HL-60 (cell line): ENCODE data around the gene VAT1L.
A peak's percentile ranks its signal among the peaks of the same experiment; 100 is the strongest.

Source experiments
- DNase-seq, 2 experiments: peaks; one replicate each; pipeline ENCODE4 v3.0.0-alpha.2; 2010 to 2020; ENCODE audit warnings: low read depth in 1 of 2, low spot score in 1 of 2
- H3K27ac ChIP-seq: fragments of 250-450 bp; sonication (Bioruptor Pico); replicated peaks from 2 replicates; pipeline ENCODE4 v1.5.1; 2020; ENCODE audit warnings: mild to moderate bottlenecking, moderate library complexity
- H3K27me3 ChIP-seq: fragments of 250-450 bp; sonication (Bioruptor Pico); 2 replicates; pipeline ENCODE4 v1.5.1; 2021; ENCODE audit warnings: mild to moderate bottlenecking, moderate library complexity; ENCODE audit not compliant: insufficient read depth, poor library complexity, severe bottlenecking
- H3K4me3 ChIP-seq: replicated peaks from 2 replicates; pipeline ENCODE4 v1.5.1; 2011; ENCODE audit warnings: mild to moderate bottlenecking, control low read depth, low read length; ENCODE audit not compliant: insufficient read depth
- GABPA ChIP-seq: IDR thresholded peaks from 2 replicates; pipeline ENCODE4 v1.6.1; 2012; ENCODE audit warnings: low read depth
- POLR2AphosphoS5 ChIP-seq: IDR thresholded peaks from 2 replicates; pipeline ENCODE4 v1.6.1; 2012; ENCODE audit warnings: low read depth
- SPI1 ChIP-seq: IDR thresholded peaks from 2 replicates; pipeline ENCODE4 v1.6.1; 2012; ENCODE audit warnings: low read depth, mild to moderate bottlenecking, borderline replicate concordance
- TF ChIP-seq, protein P1 (sequence below): IDR thresholded peaks from 2 replicates; pipeline ENCODE4 v1.6.1; 2012; ENCODE audit warnings: low read depth; ENCODE audit not compliant: insufficient replicate concordance
- TF ChIP-seq, protein P2 (sequence below): IDR thresholded peaks from one replicate; pipeline ENCODE4 v1.5.1; 2011; ENCODE audit warnings: low read length, control low read depth, inconsistent platforms; ENCODE audit not compliant: insufficient read depth

VAT1L gene

DNA sequence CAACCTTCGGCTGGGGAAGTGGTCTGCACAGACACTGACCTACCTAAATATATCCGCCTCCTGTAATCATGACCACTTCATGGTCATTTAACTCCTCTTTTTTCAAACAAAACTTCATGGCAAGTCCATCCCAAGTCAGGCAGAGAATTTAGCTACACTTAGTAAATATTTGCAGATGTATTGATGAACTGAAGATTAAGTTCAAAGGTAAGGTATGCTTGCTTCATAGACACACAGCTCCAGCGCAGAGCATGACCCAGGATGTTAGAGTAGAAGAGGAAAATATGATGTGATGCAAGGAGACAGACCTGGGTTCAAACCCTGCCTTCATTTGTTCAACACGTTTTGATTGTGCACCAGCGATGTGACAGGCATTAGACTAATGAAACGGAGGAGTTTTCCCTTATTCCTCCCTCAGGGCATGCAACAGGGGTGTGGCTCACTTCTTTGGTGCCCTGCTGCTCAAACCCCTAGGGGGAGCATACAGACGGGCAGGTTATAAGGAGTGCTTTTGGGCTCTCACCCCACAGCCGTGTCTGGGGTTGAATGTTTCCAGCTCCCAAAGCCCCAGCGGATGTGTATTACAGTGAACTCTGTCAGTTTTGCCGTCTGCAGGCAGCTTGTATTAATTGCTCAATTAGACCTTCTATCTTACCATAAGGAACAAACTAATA, 210.1 kb downstream of the VAT1L start:
- DNase-seq, result no peak
- H3K27me3 ChIP-seq, result no peaks in the 10 kb centered on the region
- H3K27ac ChIP-seq, result no peak overlapping the region
- H3K4me3 ChIP-seq, result no peak overlapping the region
- TF ChIP-seq SPI1 (no peak), POLR2AphosphoS5 (no peak), GABPA (no peak)
- TF ChIP-seq, protein P1, sequence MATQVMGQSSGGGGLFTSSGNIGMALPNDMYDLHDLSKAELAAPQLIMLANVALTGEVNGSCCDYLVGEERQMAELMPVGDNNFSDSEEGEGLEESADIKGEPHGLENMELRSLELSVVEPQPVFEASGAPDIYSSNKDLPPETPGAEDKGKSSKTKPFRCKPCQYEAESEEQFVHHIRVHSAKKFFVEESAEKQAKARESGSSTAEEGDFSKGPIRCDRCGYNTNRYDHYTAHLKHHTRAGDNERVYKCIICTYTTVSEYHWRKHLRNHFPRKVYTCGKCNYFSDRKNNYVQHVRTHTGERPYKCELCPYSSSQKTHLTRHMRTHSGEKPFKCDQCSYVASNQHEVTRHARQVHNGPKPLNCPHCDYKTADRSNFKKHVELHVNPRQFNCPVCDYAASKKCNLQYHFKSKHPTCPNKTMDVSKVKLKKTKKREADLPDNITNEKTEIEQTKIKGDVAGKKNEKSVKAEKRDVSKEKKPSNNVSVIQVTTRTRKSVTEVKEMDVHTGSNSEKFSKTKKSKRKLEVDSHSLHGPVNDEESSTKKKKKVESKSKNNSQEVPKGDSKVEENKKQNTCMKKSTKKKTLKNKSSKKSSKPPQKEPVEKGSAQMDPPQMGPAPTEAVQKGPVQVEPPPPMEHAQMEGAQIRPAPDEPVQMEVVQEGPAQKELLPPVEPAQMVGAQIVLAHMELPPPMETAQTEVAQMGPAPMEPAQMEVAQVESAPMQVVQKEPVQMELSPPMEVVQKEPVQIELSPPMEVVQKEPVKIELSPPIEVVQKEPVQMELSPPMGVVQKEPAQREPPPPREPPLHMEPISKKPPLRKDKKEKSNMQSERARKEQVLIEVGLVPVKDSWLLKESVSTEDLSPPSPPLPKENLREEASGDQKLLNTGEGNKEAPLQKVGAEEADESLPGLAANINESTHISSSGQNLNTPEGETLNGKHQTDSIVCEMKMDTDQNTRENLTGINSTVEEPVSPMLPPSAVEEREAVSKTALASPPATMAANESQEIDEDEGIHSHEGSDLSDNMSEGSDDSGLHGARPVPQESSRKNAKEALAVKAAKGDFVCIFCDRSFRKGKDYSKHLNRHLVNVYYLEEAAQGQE, result no peak
- TF ChIP-seq, protein P2, sequence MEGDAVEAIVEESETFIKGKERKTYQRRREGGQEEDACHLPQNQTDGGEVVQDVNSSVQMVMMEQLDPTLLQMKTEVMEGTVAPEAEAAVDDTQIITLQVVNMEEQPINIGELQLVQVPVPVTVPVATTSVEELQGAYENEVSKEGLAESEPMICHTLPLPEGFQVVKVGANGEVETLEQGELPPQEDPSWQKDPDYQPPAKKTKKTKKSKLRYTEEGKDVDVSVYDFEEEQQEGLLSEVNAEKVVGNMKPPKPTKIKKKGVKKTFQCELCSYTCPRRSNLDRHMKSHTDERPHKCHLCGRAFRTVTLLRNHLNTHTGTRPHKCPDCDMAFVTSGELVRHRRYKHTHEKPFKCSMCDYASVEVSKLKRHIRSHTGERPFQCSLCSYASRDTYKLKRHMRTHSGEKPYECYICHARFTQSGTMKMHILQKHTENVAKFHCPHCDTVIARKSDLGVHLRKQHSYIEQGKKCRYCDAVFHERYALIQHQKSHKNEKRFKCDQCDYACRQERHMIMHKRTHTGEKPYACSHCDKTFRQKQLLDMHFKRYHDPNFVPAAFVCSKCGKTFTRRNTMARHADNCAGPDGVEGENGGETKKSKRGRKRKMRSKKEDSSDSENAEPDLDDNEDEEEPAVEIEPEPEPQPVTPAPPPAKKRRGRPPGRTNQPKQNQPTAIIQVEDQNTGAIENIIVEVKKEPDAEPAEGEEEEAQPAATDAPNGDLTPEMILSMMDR, result no peak

DNA sequence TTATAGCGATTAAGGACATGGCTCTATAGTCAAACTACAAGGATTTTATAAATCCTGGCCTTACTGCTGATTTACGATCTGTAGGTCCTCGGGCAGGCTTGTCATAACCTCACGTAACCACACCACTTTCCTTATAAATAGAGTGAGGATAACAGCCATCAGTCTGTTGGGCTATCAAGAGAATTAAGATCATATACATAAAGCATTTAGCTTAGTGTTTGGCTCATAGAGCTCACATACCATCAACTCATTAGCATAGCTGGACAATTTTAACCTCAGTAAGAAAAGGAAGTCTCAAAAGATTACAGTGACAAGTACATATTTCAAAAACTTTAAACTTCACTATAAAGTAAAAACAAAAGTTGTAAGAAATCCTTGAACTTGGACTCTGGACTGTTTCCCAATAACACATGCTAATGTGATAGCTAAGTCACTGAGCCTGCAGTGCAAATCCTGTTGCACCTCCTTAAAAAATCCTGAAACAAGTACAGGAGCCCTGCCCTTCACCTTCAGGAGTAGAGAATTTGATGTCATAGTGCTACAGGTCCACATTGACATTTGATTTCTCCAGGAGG, 213.2 kb downstream of the VAT1L start:
- no peak for DNase-seq
- no peak for TF ChIP-seq GABPA
- TF ChIP-seq, protein P1, result no peak
- TF ChIP-seq SPI1, result no peak
- TF ChIP-seq, protein P2, result no peak
- TF ChIP-seq POLR2AphosphoS5, result no peak
- Histone ChIP-seq H3K27me3 (no peaks in the 10 kb centered on the region), H3K4me3 (no peak overlapping the region), H3K27ac (no peak overlapping the region)

DNA sequence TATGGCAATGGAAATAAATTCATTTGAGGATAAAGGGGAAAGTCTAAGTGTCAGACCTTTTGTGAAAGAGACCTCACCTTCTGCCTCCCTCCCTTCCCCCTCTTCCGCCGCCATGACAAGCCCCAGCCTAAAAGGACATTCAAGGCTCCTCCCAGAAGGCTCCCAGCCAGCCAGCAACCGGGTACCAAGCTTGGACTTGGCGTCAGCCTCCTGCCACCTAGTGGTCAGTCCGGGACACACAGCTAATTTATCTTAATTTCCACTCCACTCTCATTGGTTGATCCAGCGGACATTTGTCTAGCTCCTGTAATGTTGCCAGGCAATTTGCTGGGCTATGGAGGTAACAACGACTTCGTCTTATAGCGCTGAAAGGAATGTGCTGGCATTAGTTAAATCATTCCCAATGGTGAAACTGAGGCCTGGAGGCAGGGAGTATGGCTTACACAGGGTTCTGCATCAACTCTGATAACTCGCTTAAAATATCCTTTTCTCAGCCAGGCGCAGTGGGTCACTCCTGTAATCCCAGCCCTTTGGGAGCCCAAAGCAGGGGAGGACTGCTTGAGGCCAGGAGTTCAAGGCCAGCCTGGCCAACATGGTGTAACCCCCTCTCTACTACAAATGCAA, 214.7 kb downstream of the VAT1L start:
- DNase-seq, result peak; percentile 61 to 80
- Histone ChIP-seq H3K4me3 (no peak overlapping the region), H3K27me3 (no peaks in the 10 kb centered on the region), H3K27ac (no peak overlapping the region)
- TF ChIP-seq, protein P2, result peak; percentile 85
- TF ChIP-seq SPI1, result no peak
